Subcutaneous adipose tissue (tissue), 4 donors: Measurements from ENCODE around the gene CXCR5. TPM values are rescaled to one million over a fixed set of nuclear protein-coding genes. Genes with fewer than 3 reads are reported as not detected.

Source experiments
- total RNA-seq, 4 donors: library from RNA; depleted of rRNA; stranded (reverse); fragments of >200 nt; gene quantifications; one replicate each; pipeline ENCODE4 v1.1.0, GENCODE V29; 2016
- TF ChIP-seq, protein P1 (sequence below): fragments of 450-650 bp; IDR thresholded peaks from one replicate; pipeline ENCODE4 v1.5.1; 2016; ENCODE audit warnings: low read depth, mild to moderate bottlenecking, control low read depth, antibody characterized with exemption, moderate library complexity

Gene CXCR5
- total RNA-seq, 4 donors from 2014 or later, result 0.16 TPM; not detected in 3

GRCh38 chr11:118921121-118921928, 37.6 kb downstream of the CXCR5 start:
- TF ChIP-seq, protein P1, sequence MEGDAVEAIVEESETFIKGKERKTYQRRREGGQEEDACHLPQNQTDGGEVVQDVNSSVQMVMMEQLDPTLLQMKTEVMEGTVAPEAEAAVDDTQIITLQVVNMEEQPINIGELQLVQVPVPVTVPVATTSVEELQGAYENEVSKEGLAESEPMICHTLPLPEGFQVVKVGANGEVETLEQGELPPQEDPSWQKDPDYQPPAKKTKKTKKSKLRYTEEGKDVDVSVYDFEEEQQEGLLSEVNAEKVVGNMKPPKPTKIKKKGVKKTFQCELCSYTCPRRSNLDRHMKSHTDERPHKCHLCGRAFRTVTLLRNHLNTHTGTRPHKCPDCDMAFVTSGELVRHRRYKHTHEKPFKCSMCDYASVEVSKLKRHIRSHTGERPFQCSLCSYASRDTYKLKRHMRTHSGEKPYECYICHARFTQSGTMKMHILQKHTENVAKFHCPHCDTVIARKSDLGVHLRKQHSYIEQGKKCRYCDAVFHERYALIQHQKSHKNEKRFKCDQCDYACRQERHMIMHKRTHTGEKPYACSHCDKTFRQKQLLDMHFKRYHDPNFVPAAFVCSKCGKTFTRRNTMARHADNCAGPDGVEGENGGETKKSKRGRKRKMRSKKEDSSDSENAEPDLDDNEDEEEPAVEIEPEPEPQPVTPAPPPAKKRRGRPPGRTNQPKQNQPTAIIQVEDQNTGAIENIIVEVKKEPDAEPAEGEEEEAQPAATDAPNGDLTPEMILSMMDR, result no peak

DNA sequence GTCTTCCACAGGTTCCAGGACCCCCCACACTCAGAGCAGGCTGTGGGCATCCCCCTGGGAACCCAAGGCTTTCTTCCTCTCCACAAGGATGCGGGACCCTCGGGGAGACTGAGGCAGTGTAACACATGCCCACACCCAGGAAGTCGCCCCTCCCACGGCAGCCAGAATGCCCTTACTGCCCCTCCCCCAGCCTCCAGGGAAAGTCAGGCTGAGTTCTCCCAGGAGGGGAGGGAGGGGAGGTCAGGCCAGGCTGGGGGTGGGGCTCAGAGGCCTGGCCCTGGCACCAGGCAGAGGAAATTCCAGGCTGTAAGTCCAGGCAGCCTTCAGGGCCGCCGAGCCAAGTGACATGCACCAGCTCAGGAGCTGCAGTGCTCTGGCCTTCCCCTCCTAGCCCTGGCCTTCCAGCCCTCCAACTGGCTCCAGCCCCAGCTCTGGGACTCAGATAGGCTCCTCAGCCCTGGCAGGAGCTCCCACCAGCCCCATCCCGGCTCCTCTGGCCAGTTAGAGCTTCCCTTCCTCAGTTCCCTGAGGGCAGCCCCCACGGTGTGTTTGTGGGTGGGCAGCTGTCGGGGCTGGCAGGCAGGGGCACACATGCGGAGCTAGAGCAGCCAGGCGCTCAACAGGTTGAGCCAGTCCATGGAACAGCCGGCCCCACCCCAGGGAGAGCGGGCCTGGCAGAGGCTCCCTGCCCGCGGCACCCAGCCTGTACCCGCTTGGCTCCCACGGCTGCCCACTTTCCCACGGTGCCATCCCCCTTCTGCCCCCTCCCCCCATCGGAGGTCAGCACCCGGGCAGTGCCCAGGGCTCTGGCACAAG, 38.4 kb downstream of the CXCR5 start:
- TF ChIP-seq, protein P1, result no peak

DNA sequence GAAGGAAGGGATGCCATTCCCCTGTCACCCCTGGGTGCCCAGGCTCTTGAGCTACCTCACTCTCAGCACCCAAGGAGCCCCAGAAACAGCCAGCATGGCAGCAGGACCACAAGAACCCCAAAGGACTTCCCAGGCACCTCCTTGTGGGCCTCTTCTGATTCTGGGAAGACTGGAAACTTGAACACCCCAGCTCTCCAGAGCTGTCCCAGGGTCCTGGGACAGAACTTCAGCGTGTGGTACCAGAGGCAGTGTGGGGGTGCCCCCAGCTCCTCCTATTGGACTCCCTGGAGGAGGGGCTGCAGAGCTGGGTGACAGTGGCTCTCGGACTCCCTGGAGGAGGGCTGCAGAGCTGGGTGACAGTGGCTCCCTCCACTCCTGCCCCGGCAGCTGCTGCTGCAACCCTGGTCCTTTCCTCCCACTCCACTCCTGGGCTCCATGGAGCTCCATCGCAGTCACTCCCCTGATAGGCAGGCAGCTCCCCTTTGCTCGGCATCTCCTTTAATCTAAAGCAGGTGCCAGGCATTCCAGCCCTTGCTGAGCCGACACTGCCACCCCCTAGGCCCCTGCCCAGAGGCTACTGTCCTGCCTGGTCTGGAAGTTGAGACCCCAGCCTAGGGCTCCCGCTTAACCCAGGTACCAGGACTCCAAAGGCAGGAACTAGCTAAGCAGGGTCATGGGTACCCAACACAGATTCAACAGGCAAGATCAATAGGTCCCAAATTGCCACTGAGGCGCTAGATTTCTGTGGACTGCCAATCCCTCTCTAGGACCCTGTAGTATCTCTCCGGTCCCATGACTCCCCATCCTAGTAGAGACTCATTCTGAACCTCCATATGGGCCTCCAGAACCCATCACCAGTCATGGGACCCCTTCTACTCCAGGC, 39.3 kb downstream of the CXCR5 start:
- TF ChIP-seq, protein P1, result no peak

- TF ChIP-seq, protein P1, result no peak
Observed at GRCh38 chr11:118923721-118924587, 40.3 kb downstream of the CXCR5 start.

DNA sequence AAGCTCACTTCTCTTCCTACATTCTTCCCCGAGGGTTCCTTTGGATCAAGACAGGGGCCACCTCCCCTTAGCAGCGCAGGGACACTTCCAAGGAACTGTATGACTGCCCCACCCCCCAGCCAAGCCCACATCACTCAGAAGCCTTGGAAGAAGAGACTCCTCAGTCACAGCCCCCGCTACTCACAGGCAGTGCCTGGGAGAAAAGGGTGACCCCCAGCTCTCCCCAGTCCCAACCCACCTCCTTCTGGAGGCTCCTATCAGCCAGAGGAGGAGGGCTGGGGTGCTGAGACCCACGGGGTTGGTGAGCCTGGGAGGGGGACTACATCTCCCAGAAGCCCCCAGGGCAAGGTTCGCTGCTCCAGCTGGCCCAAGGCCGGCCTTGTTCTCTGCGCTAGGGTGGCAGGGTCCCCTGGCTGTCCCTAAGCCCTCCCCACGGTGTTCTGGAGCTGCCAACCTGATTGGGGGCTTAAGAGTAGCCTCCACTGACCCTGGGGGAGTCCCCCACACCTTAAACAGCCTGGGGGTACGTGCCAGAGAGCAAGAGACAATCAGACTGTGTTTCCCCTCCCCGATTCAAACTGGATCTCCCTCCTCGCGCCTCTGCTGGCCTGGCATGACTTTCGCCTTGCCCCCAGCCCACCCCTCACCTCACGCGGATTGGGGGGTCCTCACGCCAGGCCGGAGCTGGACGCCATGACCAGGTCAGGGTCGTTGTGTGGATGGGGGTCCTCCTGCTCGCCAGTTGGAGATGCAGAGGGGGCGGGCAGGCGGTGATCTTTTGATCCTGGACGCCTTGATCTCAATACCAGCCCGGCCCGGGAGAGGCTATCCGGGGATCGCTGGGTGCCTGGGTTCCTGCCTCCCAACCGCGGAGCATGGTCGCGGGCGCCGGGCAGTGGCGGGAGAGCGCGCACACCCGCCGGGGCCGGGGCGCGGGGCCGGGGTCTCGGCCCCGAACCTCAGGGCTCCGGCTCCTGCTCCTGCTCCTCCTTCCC, 41.2 kb downstream of the CXCR5 start:
- TF ChIP-seq, protein P1, result no peak

GRCh38 chr11:118927554-118928100, 43.9 kb downstream of the CXCR5 start:
- TF ChIP-seq, protein P1, result no peak
